LoVo (cell line): Measurements from ENCODE around the gene PPIL6.

ENCODE experiments used
- DNase-seq: peaks from one replicate; pipeline ENCODE4 v3.0.0-alpha.2; 2016; ENCODE audit warnings: low spot score

PPIL6 gene

GRCh38 chr6:109440331-109441068, at the start of gene PPIL6, which contains the start of gene SMPD2:
PPIL6 (minus strand) TSS chr6:109440628; CDS start chr6:109440590, 38 bp downstream.
SMPD2 (plus strand) TSS chr6:109440724; CDS start chr6:109441122, 398 bp downstream.
- DNase-seq, result peak; percentile 92

- no peak for DNase-seq
These were observed 47.6 kb upstream of the PPIL6 start for GRCh38 chr6:109488001-109488400.

- peak; percentile 7 for DNase-seq
These were observed 45.6 kb upstream of the PPIL6 start for GRCh38 chr6:109486068-109486467.

GRCh38 chr6:109485266-109485935, 45.0 kb upstream of the PPIL6 start:
- no peak for DNase-seq

- no peak for DNase-seq
These were observed 43.7 kb upstream of the PPIL6 start for GRCh38 chr6:109484122-109484521.

GRCh38 chr6:109483735-109484057, 43.3 kb upstream of the PPIL6 start:
- DNase-seq, result no peak

GRCh38 chr6:109482905-109483734, 42.7 kb upstream of the PPIL6 start, which contains the start of gene ZBTB24:
ZBTB24 (minus strand) TSS chr6:109483219; CDS start chr6:109482026, 1,193 bp downstream.
- peak; percentile 88 for DNase-seq

GRCh38 chr6:109480993-109481480, 40.6 kb upstream of the PPIL6 start:
- no peak for DNase-seq

GRCh38 chr6:109478841-109479624, 38.6 kb upstream of the PPIL6 start:
- no peak for DNase-seq

- DNase-seq, result no peak
These were observed 37.9 kb upstream of the PPIL6 start for GRCh38 chr6:109478222-109478805.

GRCh38 chr6:109477725-109478124, 37.3 kb upstream of the PPIL6 start:
- no peak for DNase-seq

GRCh38 chr6:109477184-109477583, 36.8 kb upstream of the PPIL6 start:
- DNase-seq, result no peak

- DNase-seq, result no peak
These were observed 35.2 kb upstream of the PPIL6 start for GRCh38 chr6:109475625-109476024.

GRCh38 chr6:109474995-109475394, 34.6 kb upstream of the PPIL6 start:
- DNase-seq, result no peak

GRCh38 chr6:109473120-109473519, 32.7 kb upstream of the PPIL6 start:
- no peak for DNase-seq

- DNase-seq, result no peak
These were observed 31.9 kb upstream of the PPIL6 start for GRCh38 chr6:109472132-109472995.

- DNase-seq, result no peak
These were observed 30.8 kb upstream of the PPIL6 start for GRCh38 chr6:109471105-109471810.

- DNase-seq, result no peak
These were observed 29.3 kb upstream of the PPIL6 start for GRCh38 chr6:109469591-109470189.

GRCh38 chr6:109467696-109468095, 27.3 kb upstream of the PPIL6 start:
- no peak for DNase-seq
